DND-41 (cell line): ENCODE data around the gene IMP4.

Experiments used
- ATAC-seq: fragments of 200-7000 bp; cut with Tn5 transposase; 3 replicates; pipeline ENCODE4 v1.9.1; 2021; ENCODE audit warnings: low read depth; ENCODE audit not compliant: insufficient read depth
- DNase-seq: peaks from one replicate; pipeline ENCODE4 v3.0.0-alpha.2; 2020
- H2AFZ ChIP-seq: 2 replicates; pipeline ENCODE4 v1.6.0; 2012; ENCODE audit warnings: low read depth, low read length
- H3K27ac ChIP-seq: 2 replicates; pipeline ENCODE4 v1.5.1; 2012; ENCODE audit warnings: low read length, inconsistent platforms
- H3K27me3 ChIP-seq: fragments of 200-600 bp; sonication (generic); 2 replicates; pipeline ENCODE4 v1.6.0; 2012; ENCODE audit warnings: low read length, mild to moderate bottlenecking, inconsistent platforms; ENCODE audit not compliant: insufficient read depth, poor library complexity
- H3K36me3 ChIP-seq: 2 replicates; pipeline ENCODE4 v1.5.1; 2012; ENCODE audit warnings: low read length, inconsistent platforms; ENCODE audit not compliant: insufficient read depth
- H3K4me1 ChIP-seq: 2 replicates; pipeline ENCODE4 v1.5.1; 2012; ENCODE audit warnings: mild to moderate bottlenecking, low read length; ENCODE audit not compliant: insufficient read depth
- H3K4me2 ChIP-seq: 2 replicates; pipeline ENCODE4 v1.6.0; 2012; ENCODE audit warnings: mild to moderate bottlenecking, moderate library complexity, low read length, inconsistent platforms; ENCODE audit not compliant: insufficient read depth
- H3K4me3 ChIP-seq, 2 experiments: fragments of 200-600 bp in 1 of 2; shearing (Covaris generic) in 1 of 2; 2 replicates each; pipeline ENCODE4 v1.5.1; 2012 to 2016; ENCODE audit warnings: inconsistent platforms in 2 of 2, low read length in 2 of 2, mild to moderate bottlenecking in 2 of 2, low read depth in 1 of 2, moderate library complexity in 1 of 2
- H3K79me2 ChIP-seq: 2 replicates; pipeline ENCODE4 v1.6.0; 2012; ENCODE audit warnings: low read length, inconsistent platforms; ENCODE audit not compliant: insufficient read depth
- H3K9ac ChIP-seq: 2 replicates; pipeline ENCODE4 v1.6.0; 2012; ENCODE audit warnings: low read depth, mild to moderate bottlenecking, inconsistent platforms, low read length, moderate library complexity
- H3K9me3 ChIP-seq: 2 replicates; pipeline ENCODE4 v1.5.1; 2012; ENCODE audit warnings: low read length, moderate library complexity, mild to moderate bottlenecking, inconsistent platforms; ENCODE audit not compliant: insufficient read depth, severe bottlenecking
- H4K20me1 ChIP-seq: 2 replicates; pipeline ENCODE4 v1.6.0; 2012; ENCODE audit warnings: low read length; ENCODE audit not compliant: insufficient read depth
- EZH2 ChIP-seq: IDR thresholded peaks from 3 replicates; pipeline ENCODE4 v1.6.1; 2012; ENCODE audit warnings: borderline replicate concordance, low read depth, mild to moderate bottlenecking, moderate library complexity, low read length, inconsistent platforms; ENCODE audit not compliant: severe bottlenecking
- TF ChIP-seq, protein P1 (sequence below): IDR thresholded peaks from 2 replicates; pipeline ENCODE4 v1.5.1; 2012; ENCODE audit warnings: borderline replicate concordance, low read length, moderate library complexity, mild to moderate bottlenecking; ENCODE audit not compliant: poor library complexity, severe bottlenecking; ENCODE audit errors: extremely low read depth

IMP4 gene

GRCh38 chr2:130347220-130347925 is 4.7 kb downstream of the IMP4 start:
- DNase-seq (no peak), ATAC-seq (no peak)
- no peak overlapping the region for H3K27ac ChIP-seq
- no peak overlapping the region for H3K4me2 ChIP-seq
- no peak overlapping the region for H3K9ac ChIP-seq
- H3K9me3 ChIP-seq: no peaks in the 10 kb centered on the region
- no peaks in the 10 kb centered on the region for H3K27me3 ChIP-seq
- H4K20me1 ChIP-seq: peaks cover 25% of the 10 kb centered on the region
- peaks cover 46% of the 10 kb centered on the region for H3K36me3 ChIP-seq
- H3K79me2 ChIP-seq: peaks cover 27% of the 10 kb centered on the region
- H3K4me1 ChIP-seq: peaks cover 24% of the 10 kb centered on the region
- H2AFZ ChIP-seq: no peak overlapping the region
- no peak overlapping the region for H3K4me3 ChIP-seq
- TF ChIP-seq EZH2: no peak
- TF ChIP-seq, protein P1, sequence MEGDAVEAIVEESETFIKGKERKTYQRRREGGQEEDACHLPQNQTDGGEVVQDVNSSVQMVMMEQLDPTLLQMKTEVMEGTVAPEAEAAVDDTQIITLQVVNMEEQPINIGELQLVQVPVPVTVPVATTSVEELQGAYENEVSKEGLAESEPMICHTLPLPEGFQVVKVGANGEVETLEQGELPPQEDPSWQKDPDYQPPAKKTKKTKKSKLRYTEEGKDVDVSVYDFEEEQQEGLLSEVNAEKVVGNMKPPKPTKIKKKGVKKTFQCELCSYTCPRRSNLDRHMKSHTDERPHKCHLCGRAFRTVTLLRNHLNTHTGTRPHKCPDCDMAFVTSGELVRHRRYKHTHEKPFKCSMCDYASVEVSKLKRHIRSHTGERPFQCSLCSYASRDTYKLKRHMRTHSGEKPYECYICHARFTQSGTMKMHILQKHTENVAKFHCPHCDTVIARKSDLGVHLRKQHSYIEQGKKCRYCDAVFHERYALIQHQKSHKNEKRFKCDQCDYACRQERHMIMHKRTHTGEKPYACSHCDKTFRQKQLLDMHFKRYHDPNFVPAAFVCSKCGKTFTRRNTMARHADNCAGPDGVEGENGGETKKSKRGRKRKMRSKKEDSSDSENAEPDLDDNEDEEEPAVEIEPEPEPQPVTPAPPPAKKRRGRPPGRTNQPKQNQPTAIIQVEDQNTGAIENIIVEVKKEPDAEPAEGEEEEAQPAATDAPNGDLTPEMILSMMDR: no peak

- Histone ChIP-seq H3K27me3 (no peaks in the 10 kb centered on the region), H3K79me2 (peaks cover 12% of the 10 kb centered on the region), H4K20me1 (peaks cover 23% of the 10 kb centered on the region), H2AFZ (no peak overlapping the region), H3K4me1 (peaks cover 14% of the 10 kb centered on the region), H3K27ac (no peak overlapping the region), H3K9me3 (no peaks in the 10 kb centered on the region), H3K9ac (no peak overlapping the region), H3K4me3 (no peak overlapping the region), H3K36me3 (peaks cover 46% of the 10 kb centered on the region), H3K4me2 (no peak overlapping the region)
- ATAC-seq: no peak
- no peak for TF ChIP-seq EZH2
- TF ChIP-seq, protein P1: no peak
- DNase-seq: no peak
Measured at GRCh38 chr2:130349174-130349573, 6.5 kb downstream of the IMP4 start.

GRCh38 chr2:130351711-130352110 is 9.0 kb downstream of the IMP4 start:
- Histone ChIP-seq H3K4me1 (no peaks in the 10 kb centered on the region), H3K27me3 (no peaks in the 10 kb centered on the region), H3K79me2 (no peaks in the 10 kb centered on the region), H3K9me3 (no peaks in the 10 kb centered on the region), H4K20me1 (peaks cover 3% of the 10 kb centered on the region), H2AFZ (no peak overlapping the region), H3K27ac (no peak overlapping the region), H3K9ac (no peak overlapping the region), H3K4me3 (no peak overlapping the region), H3K36me3 (peaks cover 20% of the 10 kb centered on the region), H3K4me2 (no peak overlapping the region)
- TF ChIP-seq EZH2: no peak
- TF ChIP-seq, protein P1: no peak
- ATAC-seq (0 out of 3 replicates have a peak, but pooled peaks have one; percentile 29), DNase-seq (no peak)

- Histone ChIP-seq H3K27ac (no peak overlapping the region), H3K4me1 (no peaks in the 10 kb centered on the region), H3K4me2 (no peak overlapping the region), H3K36me3 (peaks cover 15% of the 10 kb centered on the region), H3K27me3 (no peaks in the 10 kb centered on the region), H3K79me2 (no peaks in the 10 kb centered on the region), H2AFZ (no peak overlapping the region), H3K9ac (no peak overlapping the region), H3K4me3 (no peak overlapping the region), H4K20me1 (peaks cover 3% of the 10 kb centered on the region), H3K9me3 (no peaks in the 10 kb centered on the region)
- no peak for TF ChIP-seq EZH2
- TF ChIP-seq, protein P1: no peak
- DNase-seq (no peak), ATAC-seq (no peak)
Measured at GRCh38 chr2:130352237-130352636, 9.5 kb downstream of the IMP4 start.
